HepG2 (cell line): ENCODE measurements around the gene MARK2. TPM values are rescaled to one million over a fixed set of nuclear protein-coding genes. Genes with fewer than 3 reads are reported as not detected.

Source experiments
- AGO1 ChIP-seq: fragments of 200-400 bp; formaldehyde crosslinking; IDR thresholded peaks from 2 replicates; pipeline ENCODE4 v1.6.1; 2017; ENCODE audit warnings: mild to moderate bottlenecking, low read depth, low read length, moderate library complexity; ENCODE audit not compliant: poor library complexity, severe bottlenecking
- AHDC1 ChIP-seq: sonication (generic); formaldehyde crosslinking; IDR thresholded peaks from 2 replicates; pipeline ENCODE4 v1.5.1; 2020; ENCODE audit warnings: mild to moderate bottlenecking, missing genetic modification reagents, borderline replicate concordance
- DBP ChIP-seq: sonication (generic); formaldehyde crosslinking; IDR thresholded peaks from 2 replicates; pipeline ENCODE4 v1.4.0; 2020; ENCODE audit warnings: missing genetic modification reagents; ENCODE audit errors: not compliant biosample characterization
- HES4 ChIP-seq: sonication (generic); formaldehyde crosslinking; IDR thresholded peaks from 2 replicates; pipeline ENCODE4 v1.9.0; 2021; ENCODE audit warnings: mild to moderate bottlenecking, missing genetic modification reagents, borderline replicate concordance
- HNF1B ChIP-seq: sonication (generic); formaldehyde crosslinking; IDR thresholded peaks from 2 replicates; pipeline ENCODE4 v1.5.1; 2020; ENCODE audit warnings: mild to moderate bottlenecking, moderate library complexity, missing genetic modification reagents
- IRF2 ChIP-seq: IDR thresholded peaks from 2 replicates; pipeline ENCODE4 v1.6.1; 2018; ENCODE audit warnings: missing genetic modification reagents, missing compliant biosample characterization
- KAT2B ChIP-seq: fragments of 150-350 bp; IDR thresholded peaks from 2 replicates; pipeline ENCODE4 v1.6.1; 2014; ENCODE audit warnings: low read depth, low read length, borderline replicate concordance
- PAXIP1 ChIP-seq: sonication (generic); formaldehyde crosslinking; conservative IDR thresholded peaks from 2 replicates; pipeline ENCODE4 v1.4.0; 2020; ENCODE audit warnings: mild to moderate bottlenecking, missing genetic modification reagents, moderate library complexity
- RFXAP ChIP-seq: sonication (generic); formaldehyde crosslinking; IDR thresholded peaks from 2 replicates; pipeline ENCODE4 v1.4.0; 2020; ENCODE audit warnings: missing genetic modification reagents, borderline replicate concordance
- STAG1 ChIP-seq: sonication (generic); formaldehyde crosslinking; IDR thresholded peaks from 2 replicates; pipeline ENCODE4 v1.4.0; 2020; ENCODE audit warnings: missing genetic modification reagents
- TEAD3 ChIP-seq: optimal IDR thresholded peaks from 2 replicates; pipeline ENCODE3; 2016; ENCODE audit warnings: borderline replicate concordance
- ZBTB33 ChIP-seq: sonication (generic); formaldehyde crosslinking; IDR thresholded peaks from 2 replicates; pipeline ENCODE4 v1.4.0; 2020; ENCODE audit warnings: missing genetic modification reagents
- ZSCAN30 ChIP-seq: sonication (generic); formaldehyde crosslinking; IDR thresholded peaks from 2 replicates; pipeline ENCODE4 v1.5.0; 2020; ENCODE audit warnings: mild to moderate bottlenecking, missing genetic modification reagents
- polyA plus RNA-seq, 8 experiments: library from polyadenylated mRNA; depleted of rRNA in 3 of 8; stranded (reverse) in 7 of 8; unstranded in 1 of 8; fragments of >200 nt; fragmentation: Illumina TruSeq in 4 of 8; extraction: Trizol in 4 of 8; gene quantifications; 2 replicates each; pipeline versions ENCODE4 v1.2.1 to v1.2.3, GENCODE V29; 2011 to 2016; ENCODE audit warnings: low read depth in 4 of 8, missing spikeins in 1 of 8, mixed read lengths in 1 of 8; ENCODE audit not compliant: insufficient read depth in 1 of 8
- total RNA-seq, 5 experiments: library from RNA; depleted of rRNA; stranded (reverse); fragments of >200 nt; fragmentation: Illumina TruSeq; extraction: Trizol; gene quantifications; 2 replicates each; pipeline ENCODE4 v1.2.3, GENCODE V29; 2016; ENCODE audit warnings: low read depth in 1 of 5

The MARK2 gene
- total and polyA plus RNA-seq, 2 of the 13 experiments (the other 11 are each of a cell fraction or from before 2014, with no cell fraction given), result 13.5 to 13.9 TPM

GRCh38 chr11:63917692-63918506 is 79.0 kb downstream of the MARK2 start (continued):
- TF ChIP-seq AHDC1, result no peak
- 0 out of 2 replicates have a peak, but pooled peaks have one; percentile 12 for TF ChIP-seq IRF2 (CRISPR knock-in tag)
- TF ChIP-seq PAXIP1 (CRISPR knock-in tag), result peak; percentile 13; the same call in 1 of the 2 replicates
- peak; percentile 68; the same call in 1 of the 2 replicates for TF ChIP-seq ZBTB33 (CRISPR knock-in tag)
- no peak for TF ChIP-seq STAG1 (CRISPR knock-in tag)
- TF ChIP-seq HES4 (CRISPR knock-in tag), result no peak
- TF ChIP-seq DBP (CRISPR knock-in tag), result no peak
- TF ChIP-seq ZSCAN30 (CRISPR knock-in tag), result no peak
- no peak for TF ChIP-seq TEAD3 (CRISPR knock-in tag)
- no peak for TF ChIP-seq HNF1B (CRISPR knock-in tag)
- peak; percentile 68 for TF ChIP-seq AGO1
- no peak for TF ChIP-seq KAT2B
- TF ChIP-seq RFXAP (CRISPR knock-in tag), result no peak
